ENCODE measurements around the gene PRSS16.
A peak's percentile ranks its signal among the peaks of the same experiment; 100 is the strongest.

The PRSS16 gene

GRCh38 chr6:27286141-27286540 lies 38.6 kb downstream of the PRSS16 start:
- Histone ChIP-seq H3K4me1 (ENCODE audit: control insufficient read depth, insufficient read depth, low read length, unreplicated experiment) (no peaks in the 10 kb centered on the region), H2AFZ (ENCODE audit: low read length, unreplicated experiment) (no peak overlapping the region), H3K36me3 (ENCODE audit: insufficient read depth, low read length) (no peaks in the 10 kb centered on the region), H3K79me2 (ENCODE audit: control insufficient read depth, insufficient read depth, low read length, unreplicated experiment) (no peaks in the 10 kb centered on the region), H3K27me3 (ENCODE audit: insufficient read depth, low read length) (peaks cover 92% of the 10 kb centered on the region), H3K4me3 (ENCODE audit: low read depth, low read length) (no peak overlapping the region), H3K27ac (ENCODE audit: low read depth, low read length) (no peak overlapping the region)

DNA sequence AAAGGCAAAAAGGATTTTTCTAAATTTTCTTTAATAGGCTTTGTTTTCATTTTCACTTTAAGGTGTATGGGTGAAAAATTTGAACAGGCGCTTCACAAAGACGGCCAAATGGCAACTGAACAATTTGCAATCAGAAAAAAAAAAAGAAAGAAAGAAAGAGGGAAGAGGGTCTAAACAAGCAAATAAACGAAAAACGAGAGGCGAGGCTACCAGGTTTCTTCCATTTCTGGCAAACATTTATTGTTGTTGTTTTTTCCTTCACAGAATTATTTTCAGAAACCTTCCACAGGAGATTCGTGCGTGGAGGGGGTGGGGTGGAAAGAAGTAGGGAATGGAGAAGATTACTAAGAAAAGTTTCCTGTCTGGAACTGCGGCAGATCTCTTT lies 40.2 kb downstream of the PRSS16 start:
- peak overlapping the region; percentile 55 for H3K4me3 ChIP-seq (ENCODE audit: low read depth, low read length)
- no peaks in the 10 kb centered on the region for H3K79me2 ChIP-seq (ENCODE audit: control insufficient read depth, insufficient read depth, low read length, unreplicated experiment)
- peaks cover 94% of the 10 kb centered on the region for H3K27me3 ChIP-seq (ENCODE audit: insufficient read depth, low read length)
- no peak overlapping the region for H2AFZ ChIP-seq (ENCODE audit: low read length, unreplicated experiment)
- H3K27ac ChIP-seq (ENCODE audit: low read depth, low read length): no peak overlapping the region
- no peaks in the 10 kb centered on the region for H3K4me1 ChIP-seq (ENCODE audit: control insufficient read depth, insufficient read depth, low read length, unreplicated experiment)
- H3K36me3 ChIP-seq (ENCODE audit: insufficient read depth, low read length): no peaks in the 10 kb centered on the region

DNA sequence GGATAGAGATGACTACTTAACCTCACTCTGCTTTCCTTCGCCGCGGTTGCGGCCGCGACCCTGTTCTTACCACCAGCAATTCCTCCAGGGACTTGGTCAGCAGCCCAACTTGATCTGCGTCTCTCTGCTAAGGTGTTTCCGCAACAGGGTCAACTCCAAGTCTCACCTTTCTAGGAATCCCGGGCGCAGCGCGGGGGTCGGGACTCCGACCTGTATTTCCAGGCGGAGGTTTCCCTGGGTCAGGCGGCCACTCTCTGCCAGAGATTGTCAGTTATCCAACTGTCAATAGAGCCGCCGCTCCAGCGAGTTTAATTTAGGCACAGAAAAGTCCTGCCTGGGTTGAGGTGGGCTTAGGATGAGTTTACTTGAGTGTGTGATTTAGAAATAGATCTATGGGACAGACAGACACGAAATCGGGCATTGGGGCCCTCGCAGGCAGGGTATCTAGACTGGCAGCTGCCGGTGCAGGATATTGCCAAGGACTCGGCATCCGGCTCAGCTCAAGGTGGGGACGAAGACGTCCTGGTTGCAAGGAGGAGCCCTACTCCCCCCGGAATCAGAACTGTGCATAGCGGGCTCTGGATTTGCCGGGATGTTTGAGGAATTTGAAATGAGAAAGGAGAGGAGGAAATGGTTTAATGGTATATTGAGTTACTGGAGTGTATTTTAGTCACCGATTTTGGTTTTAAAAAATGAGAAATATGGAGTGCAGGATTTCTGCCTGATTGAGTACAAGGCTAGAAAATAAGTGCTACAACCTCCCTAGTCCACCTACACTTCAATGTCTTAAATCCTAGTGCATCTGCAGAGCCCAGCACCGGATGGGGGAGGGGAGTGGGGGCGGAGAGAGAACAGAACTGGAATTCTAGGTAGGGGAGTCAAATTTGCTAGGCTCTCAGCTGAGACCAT lies 40.9 kb downstream of the PRSS16 start:
- H3K36me3 ChIP-seq (ENCODE audit: insufficient read depth, low read length): no peaks in the 10 kb centered on the region
- H3K27ac ChIP-seq (ENCODE audit: low read depth, low read length): no peak overlapping the region
- H3K79me2 ChIP-seq (ENCODE audit: control insufficient read depth, insufficient read depth, low read length, unreplicated experiment): no peaks in the 10 kb centered on the region
- no peak overlapping the region for H2AFZ ChIP-seq (ENCODE audit: low read length, unreplicated experiment)
- H3K4me1 ChIP-seq (ENCODE audit: control insufficient read depth, insufficient read depth, low read length, unreplicated experiment): no peaks in the 10 kb centered on the region
- peaks cover 87% of the 10 kb centered on the region for H3K27me3 ChIP-seq (ENCODE audit: insufficient read depth, low read length)
- peak overlapping the region; percentile 55 for H3K4me3 ChIP-seq (ENCODE audit: low read depth, low read length)

DNA sequence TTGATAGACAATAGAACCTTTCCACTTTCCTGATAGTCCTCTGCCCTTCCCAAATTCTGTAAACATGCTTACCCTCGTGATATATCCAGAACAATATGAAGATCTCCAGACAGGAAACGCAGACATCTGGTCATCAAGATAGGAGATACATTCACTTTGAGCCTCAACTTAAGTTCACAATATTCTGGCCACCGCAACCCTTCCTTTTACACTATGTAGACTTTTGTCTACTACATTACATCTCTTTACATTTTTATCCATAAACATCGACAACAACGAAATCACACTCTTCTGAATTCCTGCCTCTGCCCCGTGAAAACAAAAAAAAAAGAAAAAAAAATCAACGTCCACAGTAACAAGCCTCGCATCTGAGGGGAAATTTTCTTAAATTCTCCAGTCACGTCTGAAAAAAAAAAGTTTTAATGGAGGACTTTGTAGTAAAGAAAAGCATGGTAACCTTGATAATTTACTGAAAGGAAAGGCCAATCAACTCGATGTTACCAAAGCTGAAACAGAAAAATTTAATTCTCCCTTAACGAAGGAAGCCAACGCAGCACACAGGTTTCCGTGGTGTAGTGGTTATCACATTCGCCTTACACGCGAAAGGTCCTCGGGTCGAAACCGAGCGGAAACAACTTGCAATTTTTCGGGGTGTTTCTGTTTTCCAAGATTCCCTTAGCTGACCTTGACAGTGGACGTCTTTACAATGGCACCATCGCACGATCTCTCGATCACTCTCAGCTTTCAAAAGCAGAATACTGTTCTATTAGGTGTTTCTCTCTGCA lies 42.8 kb downstream of the PRSS16 start:
- Histone ChIP-seq H3K36me3 (ENCODE audit: insufficient read depth, low read length) (no peaks in the 10 kb centered on the region), H3K4me1 (ENCODE audit: control insufficient read depth, insufficient read depth, low read length, unreplicated experiment) (no peaks in the 10 kb centered on the region), H3K27ac (ENCODE audit: low read depth, low read length) (no peak overlapping the region), H3K79me2 (ENCODE audit: control insufficient read depth, insufficient read depth, low read length, unreplicated experiment) (no peaks in the 10 kb centered on the region), H3K4me3 (ENCODE audit: low read depth, low read length) (peak overlapping the region; percentile 58), H3K27me3 (ENCODE audit: insufficient read depth, low read length) (peaks cover 69% of the 10 kb centered on the region), H2AFZ (ENCODE audit: low read length, unreplicated experiment) (peak overlapping the region; percentile 9)

GRCh38 chr6:27290850-27291208 lies 43.3 kb downstream of the PRSS16 start:
- H3K27ac ChIP-seq (ENCODE audit: low read depth, low read length): no peak overlapping the region
- no peaks in the 10 kb centered on the region for H3K4me1 ChIP-seq (ENCODE audit: control insufficient read depth, insufficient read depth, low read length, unreplicated experiment)
- H3K27me3 ChIP-seq (ENCODE audit: insufficient read depth, low read length): peaks cover 63% of the 10 kb centered on the region
- H3K4me3 ChIP-seq (ENCODE audit: low read depth, low read length): peak overlapping the region; percentile 58
- H2AFZ ChIP-seq (ENCODE audit: low read length, unreplicated experiment): no peak overlapping the region
- H3K79me2 ChIP-seq (ENCODE audit: control insufficient read depth, insufficient read depth, low read length, unreplicated experiment): no peaks in the 10 kb centered on the region
- no peaks in the 10 kb centered on the region for H3K36me3 ChIP-seq (ENCODE audit: insufficient read depth, low read length)

DNA sequence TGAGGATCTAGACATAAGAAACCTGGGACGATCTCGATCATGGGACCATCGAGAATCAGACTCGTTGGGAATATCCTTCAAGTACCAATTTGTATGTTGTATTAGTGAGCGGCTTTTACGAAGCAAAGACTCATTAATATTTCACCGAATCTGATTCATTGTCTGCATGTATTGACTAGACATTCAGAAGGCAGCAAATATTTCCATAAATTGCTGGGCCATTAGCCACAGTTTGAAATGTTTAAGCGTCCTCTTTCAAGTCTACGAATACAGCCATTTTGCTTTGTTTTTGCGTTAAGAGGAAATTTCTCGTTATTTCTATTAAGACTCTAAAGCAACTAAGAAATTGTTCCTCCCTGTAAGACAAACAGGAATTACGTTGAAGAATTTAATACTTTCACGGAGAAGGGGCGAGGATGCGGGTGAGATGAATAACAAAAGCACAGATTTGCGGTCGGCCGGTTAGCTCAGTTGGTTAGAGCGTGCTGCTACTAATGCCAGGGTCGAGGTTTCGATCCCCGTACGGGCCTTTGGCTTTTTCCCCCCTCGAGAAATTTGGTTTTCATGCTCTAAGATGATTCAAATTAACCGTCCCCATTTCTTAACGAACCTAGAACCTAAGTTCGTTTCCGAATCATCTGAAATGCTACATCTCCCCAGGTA lies 46.1 kb downstream of the PRSS16 start:
- H3K36me3 ChIP-seq (ENCODE audit: insufficient read depth, low read length): no peaks in the 10 kb centered on the region
- peaks cover 38% of the 10 kb centered on the region for H3K27me3 ChIP-seq (ENCODE audit: insufficient read depth, low read length)
- H3K4me1 ChIP-seq (ENCODE audit: control insufficient read depth, insufficient read depth, low read length, unreplicated experiment): no peaks in the 10 kb centered on the region
- H3K27ac ChIP-seq (ENCODE audit: low read depth, low read length): no peak overlapping the region
- peak overlapping the region; percentile 49 for H3K4me3 ChIP-seq (ENCODE audit: low read depth, low read length)
- no peaks in the 10 kb centered on the region for H3K79me2 ChIP-seq (ENCODE audit: control insufficient read depth, insufficient read depth, low read length, unreplicated experiment)
- H2AFZ ChIP-seq (ENCODE audit: low read length, unreplicated experiment): peak overlapping the region; percentile 3

- Histone ChIP-seq H3K27ac (ENCODE audit: low read depth, low read length) (no peak overlapping the region), H3K27me3 (ENCODE audit: insufficient read depth, low read length) (peaks cover 32% of the 10 kb centered on the region), H2AFZ (ENCODE audit: low read length, unreplicated experiment) (no peak overlapping the region), H3K4me1 (ENCODE audit: control insufficient read depth, insufficient read depth, low read length, unreplicated experiment) (no peaks in the 10 kb centered on the region), H3K36me3 (ENCODE audit: insufficient read depth, low read length) (no peaks in the 10 kb centered on the region), H3K79me2 (ENCODE audit: control insufficient read depth, insufficient read depth, low read length, unreplicated experiment) (no peaks in the 10 kb centered on the region), H3K4me3 (ENCODE audit: low read depth, low read length) (peak overlapping the region; percentile 37)
Measured at GRCh38 chr6:27294409-27294808, 46.9 kb downstream of the PRSS16 start.

GRCh38 chr6:27295301-27296079 lies 48.0 kb downstream of the PRSS16 start:
- H3K4me1 ChIP-seq (ENCODE audit: control insufficient read depth, insufficient read depth, low read length, unreplicated experiment): no peaks in the 10 kb centered on the region
- H2AFZ ChIP-seq (ENCODE audit: low read length, unreplicated experiment): peak overlapping the region; percentile 77
- H3K4me3 ChIP-seq (ENCODE audit: low read depth, low read length): peak overlapping the region; percentile 78

DNA sequence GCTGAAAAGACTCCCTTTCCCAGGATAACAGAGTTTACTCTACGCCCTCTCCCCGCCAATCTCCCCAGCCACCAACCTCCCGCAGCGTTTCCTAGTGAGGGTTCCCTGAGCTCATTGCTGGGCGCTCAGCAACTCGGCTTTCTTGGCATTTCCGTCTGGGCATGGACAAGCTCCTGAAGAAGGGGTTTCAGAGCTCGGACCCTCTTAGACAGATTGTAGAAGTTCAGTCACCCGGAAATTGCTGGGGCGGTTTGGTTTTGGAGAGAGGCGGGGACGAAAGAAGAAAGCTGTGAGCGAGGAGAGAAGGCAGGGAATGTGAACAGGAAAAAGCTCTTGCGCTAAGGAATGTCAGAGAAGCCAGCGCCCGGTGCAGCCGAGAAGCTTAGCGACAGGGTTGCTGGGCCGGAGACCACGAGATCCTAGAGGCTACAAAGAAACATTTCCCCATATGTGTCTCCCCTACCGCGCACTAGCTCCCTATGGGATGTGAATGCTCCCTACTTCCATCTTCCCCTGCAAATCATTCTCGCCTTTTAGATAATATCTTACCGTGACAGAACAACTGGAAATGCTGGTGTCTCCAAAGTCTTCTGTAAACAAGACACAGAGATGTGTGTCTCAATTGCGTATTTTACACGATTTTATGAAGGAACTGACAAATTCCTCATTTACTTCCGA lies 48.7 kb downstream of the PRSS16 start:
- H3K27ac ChIP-seq (ENCODE audit: low read depth, low read length): no peak overlapping the region
- no peaks in the 10 kb centered on the region for H3K36me3 ChIP-seq (ENCODE audit: insufficient read depth, low read length)
- H3K4me1 ChIP-seq (ENCODE audit: control insufficient read depth, insufficient read depth, low read length, unreplicated experiment): no peaks in the 10 kb centered on the region
- H3K79me2 ChIP-seq (ENCODE audit: control insufficient read depth, insufficient read depth, low read length, unreplicated experiment): no peaks in the 10 kb centered on the region
- H2AFZ ChIP-seq (ENCODE audit: low read length, unreplicated experiment): peak overlapping the region; percentile 77
- peaks cover 27% of the 10 kb centered on the region for H3K27me3 ChIP-seq (ENCODE audit: insufficient read depth, low read length)
- H3K4me3 ChIP-seq (ENCODE audit: low read depth, low read length): peak overlapping the region; percentile 78

More at GRCh38 chr6:27295301-27296079, 48.0 kb downstream of the PRSS16 start:
- H3K36me3 ChIP-seq (ENCODE audit: insufficient read depth, low read length): no peaks in the 10 kb centered on the region
- no peaks in the 10 kb centered on the region for H3K79me2 ChIP-seq (ENCODE audit: control insufficient read depth, insufficient read depth, low read length, unreplicated experiment)
- no peak overlapping the region for H3K27ac ChIP-seq (ENCODE audit: low read depth, low read length)
- H3K27me3 ChIP-seq (ENCODE audit: insufficient read depth, low read length): peaks cover 29% of the 10 kb centered on the region

Measured in ACC112 (cell line).